Panc1 (cell line): ENCODE data around the gene GMDS. TPM values are rescaled to one million over a fixed set of nuclear protein-coding genes. Genes with fewer than 3 reads are reported as not detected.

ENCODE experiments used
- ATAC-seq: fragments of 200-7000 bp; cut with Tn5 transposase; 2 replicates; pipeline ENCODE4 v1.9.1; 2020; ENCODE audit warnings: mild to moderate bottlenecking, moderate library complexity
- BruUV-seq: library from RNA; stranded (reverse); fragments of 400-500 nt; replicated peaks from 2 replicates; lab custom pipeline; 2021; lab: Mats Ljungman, UMichigan
- CTCF ChIA-PET: fragments of 300-600 bp; sonication (Branson Sonifier 250); formaldehyde crosslinking; loops from one replicate; lab custom pipeline; 2022; ENCODE audit warnings: antibody characterized with exemption; lab: Charles Lee
- POLR2A ChIA-PET: fragments of 300-600 bp; sonication (Branson Sonifier 250); formaldehyde crosslinking; loops from one replicate; lab custom pipeline; 2022; ENCODE audit warnings: antibody characterized with exemption; lab: Charles Lee
- DNase-seq: peaks from one replicate; pipeline ENCODE4 v3.0.0-alpha.2; 2010; ENCODE audit warnings: low read depth, low spot score
- H3K27ac ChIP-seq: 2 replicates; pipeline ENCODE4 v1.5.1; 2011; ENCODE audit warnings: mild to moderate bottlenecking, low read length, inconsistent platforms
- H3K27me3 ChIP-seq: fragments of 200-500 bp; sonication (Bioruptor generic); 2 replicates; pipeline ENCODE4 v1.6.0; 2014; ENCODE audit warnings: low read length, inconsistent platforms; ENCODE audit not compliant: control insufficient read depth, insufficient read depth
- H3K36me3 ChIP-seq: fragments of 200-500 bp; sonication (Bioruptor generic); 2 replicates; pipeline ENCODE4 v1.5.1; 2014; ENCODE audit warnings: inconsistent platforms, mild to moderate bottlenecking, low read length, moderate library complexity; ENCODE audit not compliant: control insufficient read depth, insufficient read depth
- H3K4me1 ChIP-seq: 2 replicates; pipeline ENCODE4 v1.5.1; 2011; ENCODE audit warnings: inconsistent platforms, mild to moderate bottlenecking, low read length, moderate library complexity; ENCODE audit not compliant: control insufficient read depth, insufficient read depth
- H3K4me3 ChIP-seq, 2 experiments: 2 replicates each; pipeline ENCODE4 v1.5.1; 2011 to 2012; ENCODE audit warnings: low read depth in 2 of 2, low read length in 2 of 2, mild to moderate bottlenecking in 2 of 2, inconsistent platforms in 1 of 2, moderate library complexity in 1 of 2
- H3K9me3 ChIP-seq: fragments of 200-500 bp; sonication (Bioruptor generic); 2 replicates; pipeline ENCODE4 v1.5.1; 2014; ENCODE audit warnings: low read depth, mild to moderate bottlenecking, inconsistent platforms, low read length, moderate library complexity; ENCODE audit not compliant: control insufficient read depth, insufficient read depth
- CTCF ChIP-seq: fragments of 450-650 bp; IDR thresholded peaks from 2 replicates; pipeline ENCODE4 v1.5.1; 2017; ENCODE audit warnings: mild to moderate bottlenecking
- POLR2AphosphoS5 ChIP-seq: IDR thresholded peaks from 2 replicates; pipeline ENCODE4 v1.6.1; 2012; ENCODE audit warnings: mild to moderate bottlenecking, low read depth, low read length, moderate library complexity
- REST ChIP-seq, 2 experiments: IDR thresholded peaks; 2 replicates each; pipeline ENCODE4 v1.6.1; 2011 to 2012; ENCODE audit warnings: low read depth in 2 of 2, control low read depth in 1 of 2, low read length in 1 of 2, mild to moderate bottlenecking in 1 of 2, moderate library complexity in 1 of 2; ENCODE audit not compliant: insufficient read depth in 1 of 2
- SIN3A ChIP-seq: IDR thresholded peaks from 2 replicates; pipeline ENCODE4 v1.6.1; 2012; ENCODE audit warnings: low read depth, mild to moderate bottlenecking, low read length, moderate library complexity, borderline replicate concordance; ENCODE audit not compliant: insufficient read depth
- TCF7L2 ChIP-seq: IDR thresholded peaks from 2 replicates; pipeline ENCODE4 v1.6.1; 2011; ENCODE audit warnings: mild to moderate bottlenecking, low read depth, low read length, inconsistent platforms
- in situ Hi-C: cut with HindIII; loops from 2 replicates; pipeline ENCODE4 v1.10.0; 2016; ENCODE audit warnings: low sequenced_read_pairs, low pct_unique_long_range_greater_than_20kb
- intact Hi-C: fragments of 100-400 bp; cut with micrococcal nuclease; formaldehyde crosslinking; loops from one replicate; pipeline ENCODE4 v1.10.0; 2022; ENCODE audit not compliant: unreplicated experiment
- total RNA-seq: library from RNA; stranded (reverse); gene quantifications from one replicate; pipeline ENCODE4 v1.2.1, GENCODE V29; 2021; ENCODE audit not compliant: unreplicated experiment

The GMDS gene
- total RNA-seq, 1 experiment from 2014 or later = 9.8 TPM

- no peaks in the 10 kb centered on the region for H3K27me3 ChIP-seq
- H3K4me1 ChIP-seq = no peaks in the 10 kb centered on the region
- ChIA-PET POLR2A (no interaction called here), CTCF (no interaction called here)
- no peaks in the 10 kb centered on the region for H3K36me3 ChIP-seq
- H3K4me3 ChIP-seq = no peak overlapping the region
- DNase-seq (no peak), ATAC-seq (no peak)
- peaks cover 3% of the 10 kb centered on the region; the same call in 1 of the 2 replicates for H3K9me3 ChIP-seq
- in situ Hi-C loops = no loop called here
- intact Hi-C loops = no loop called here
- no peak for TF ChIP-seq CTCF
- TF ChIP-seq SIN3A = no peak
- TF ChIP-seq POLR2AphosphoS5 = no peak
- no peak for TF ChIP-seq REST (IDR thresholded peaks at IDR 0.05; ENCODE audit: insufficient read depth in 1 of 2, low read depth in 2 of 2, low read length in 1 of 2)
- no peak for TF ChIP-seq TCF7L2
- no peak overlapping the region for H3K27ac ChIP-seq
- BruUV-seq = no TSS peak
Observed at GRCh38 chr6:1827984-1828793, 417.2 kb downstream of the GMDS start.

DNA sequence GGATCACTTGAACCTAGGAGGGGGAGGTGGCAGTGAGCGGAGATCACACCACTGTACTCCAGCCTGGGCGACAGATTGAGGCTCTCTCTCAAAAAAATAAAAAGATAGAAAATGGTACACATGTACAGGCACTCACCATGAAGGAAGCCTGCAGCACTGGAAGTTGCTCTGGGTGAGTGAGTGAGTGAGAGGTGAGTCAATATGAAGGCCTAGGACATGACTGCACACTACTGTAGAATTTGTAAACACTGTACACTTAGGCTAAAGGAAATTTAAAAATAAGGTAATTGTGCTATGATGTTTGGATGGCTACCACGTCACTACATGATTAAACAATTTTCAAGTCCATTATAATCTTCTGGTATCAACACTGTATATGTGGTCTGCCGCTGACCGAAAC lies 419.5 kb downstream of the GMDS start:
- Histone ChIP-seq H3K27ac (no peak overlapping the region), H3K4me3 (no peak overlapping the region), H3K27me3 (no peaks in the 10 kb centered on the region), H3K4me1 (no peaks in the 10 kb centered on the region), H3K36me3 (no peaks in the 10 kb centered on the region), H3K9me3 (peaks cover 3% of the 10 kb centered on the region; the same call in 1 of the 2 replicates)
- no peak for DNase-seq
- intact Hi-C loops = no loop called here
- no peak for TF ChIP-seq POLR2AphosphoS5
- no peak for TF ChIP-seq REST (IDR thresholded peaks at IDR 0.05; ENCODE audit: insufficient read depth in 1 of 2, low read depth in 2 of 2, low read length in 1 of 2)
- no peak for TF ChIP-seq CTCF
- TF ChIP-seq SIN3A = no peak
- TF ChIP-seq TCF7L2 = no peak
- ChIA-PET CTCF (no interaction called here), POLR2A (no interaction called here)
- in situ Hi-C loops = no loop called here
- no TSS peak for BruUV-seq
- ATAC-seq = no peak
